Measurements from ENCODE around the gene C10orf95.

C10orf95 gene

GRCh38 chr10:102402512-102402896, 48.8 kb downstream of the C10orf95 start:
- DNase-seq (ENCODE audit: low read depth) = no peak
- no peak overlapping the region for H3K4me3 ChIP-seq (ENCODE audit: low read depth, low read length)
- TF ChIP-seq CTCF (IDR thresholded peaks at IDR 0.05; ENCODE audit: insufficient read depth, low read depth, low read length, missing control alignments) = no peak

GRCh38 chr10:102401735-102402511, 49.4 kb downstream of the C10orf95 start:
- DNase-seq (ENCODE audit: low read depth) = no peak
- H3K4me3 ChIP-seq (ENCODE audit: low read depth, low read length) = no peak overlapping the region
- no peak for TF ChIP-seq CTCF (IDR thresholded peaks at IDR 0.05; ENCODE audit: insufficient read depth, low read depth, low read length, missing control alignments)

- H3K4me3 ChIP-seq (ENCODE audit: low read depth, low read length) = no peak overlapping the region
- DNase-seq (ENCODE audit: low read depth) = no peak
- TF ChIP-seq CTCF (IDR thresholded peaks at IDR 0.05; ENCODE audit: insufficient read depth, low read depth, low read length, missing control alignments) = no peak
Observed at GRCh38 chr10:102401342-102401654, 50.0 kb downstream of the C10orf95 start.

- no peak for TF ChIP-seq CTCF (IDR thresholded peaks at IDR 0.05; ENCODE audit: insufficient read depth, low read depth, low read length, missing control alignments)
- no peak for DNase-seq (ENCODE audit: low read depth)
- H3K4me3 ChIP-seq (ENCODE audit: low read depth, low read length) = no peak overlapping the region
Observed at GRCh38 chr10:102400598-102401341, 50.6 kb downstream of the C10orf95 start.

- H3K4me3 ChIP-seq (ENCODE audit: low read depth, low read length) = peak overlapping the region; percentile 97
- TF ChIP-seq CTCF (IDR thresholded peaks at IDR 0.05; ENCODE audit: insufficient read depth, low read depth, low read length, missing control alignments) = no peak
- no peak for DNase-seq (ENCODE audit: low read depth)
Observed at GRCh38 chr10:102400076-102400475, 51.3 kb downstream of the C10orf95 start.
